Stimulated activated CD4-positive, alpha-beta T cell treated with anti-CD3 and anti-CD28 coated beads, TNF-alpha, amount 100 ng/mL, for 24 hours (primary cell): ENCODE results near the gene IL4.
A peak's percentile ranks its signal among the peaks of the same experiment; 100 is the strongest.
"Not testable (repeated sequence)": the region's sequence is repeated elsewhere in the genome, so short reads cannot be mapped to it uniquely, and the experiment has no call there.

Experiments used
- DNase-seq, 3 experiments: peaks; one replicate each; pipeline ENCODE4 v3.0.0-alpha.2; 2020; ENCODE audit warnings: low read depth in 3 of 3

Gene IL4

GRCh38 chr5:132673939-132674630 is at the start of gene IL4:
Gene IL4, plus strand, starts transcription at chr5:132673989. Its CDS starts 62 bp downstream, at chr5:132674051.
- no peak for DNase-seq

GRCh38 chr5:132627470-132627869 is 46.3 kb upstream of the IL4 start:
- DNase-seq, result no peak

- no peak for DNase-seq
Observed at GRCh38 chr5:132628814-132629213, 45.0 kb upstream of the IL4 start.

- DNase-seq, result no peak
Observed at GRCh38 chr5:132629230-132629944, 44.4 kb upstream of the IL4 start.

- DNase-seq, result not testable (repeated sequence)
Observed at GRCh38 chr5:132633587-132633986, 40.2 kb upstream of the IL4 start.

- DNase-seq, result no peak
Observed at GRCh38 chr5:132635873-132636272, 37.9 kb upstream of the IL4 start.

- no peak for DNase-seq
Observed at GRCh38 chr5:132637241-132637640, 36.5 kb upstream of the IL4 start.

GRCh38 chr5:132639706-132640130 is 34.1 kb upstream of the IL4 start:
- DNase-seq, result no peak

GRCh38 chr5:132640613-132641012 is 33.2 kb upstream of the IL4 start:
- no peak for DNase-seq

GRCh38 chr5:132641241-132641723 is 32.5 kb upstream of the IL4 start:
- peak in 1 of 3 experiments; percentile 35 for DNase-seq

- DNase-seq, result no peak
Observed at GRCh38 chr5:132641841-132642240, 31.9 kb upstream of the IL4 start.

- DNase-seq, result no peak
Observed at GRCh38 chr5:132644177-132644576, 29.6 kb upstream of the IL4 start.

GRCh38 chr5:132646583-132647266 is 27.1 kb upstream of the IL4 start:
- no peak for DNase-seq

- DNase-seq, result no peak
Observed at GRCh38 chr5:132647473-132647872, 26.3 kb upstream of the IL4 start.

GRCh38 chr5:132648355-132648754 is 25.4 kb upstream of the IL4 start:
- DNase-seq, result no peak

GRCh38 chr5:132651838-132652469 is 21.8 kb upstream of the IL4 start:
- no peak for DNase-seq

- DNase-seq, result no peak
Observed at GRCh38 chr5:132653716-132654115, 20.1 kb upstream of the IL4 start.

- peak in 1 of 3 experiments; percentile 46 for DNase-seq
Observed at GRCh38 chr5:132655821-132656773, 17.7 kb upstream of the IL4 start.

- no peak for DNase-seq
Observed at GRCh38 chr5:132656774-132657355, 16.9 kb upstream of the IL4 start.

- DNase-seq, result no peak
Observed at GRCh38 chr5:132657676-132658380, 16.0 kb upstream of the IL4 start, which contains the start of gene IL13. Gene IL13, plus strand, starts transcription at chr5:132658173. Its CDS starts 14 bp downstream, at chr5:132658187.
